ENCODE measurements around the gene NHLRC4.

DNA sequence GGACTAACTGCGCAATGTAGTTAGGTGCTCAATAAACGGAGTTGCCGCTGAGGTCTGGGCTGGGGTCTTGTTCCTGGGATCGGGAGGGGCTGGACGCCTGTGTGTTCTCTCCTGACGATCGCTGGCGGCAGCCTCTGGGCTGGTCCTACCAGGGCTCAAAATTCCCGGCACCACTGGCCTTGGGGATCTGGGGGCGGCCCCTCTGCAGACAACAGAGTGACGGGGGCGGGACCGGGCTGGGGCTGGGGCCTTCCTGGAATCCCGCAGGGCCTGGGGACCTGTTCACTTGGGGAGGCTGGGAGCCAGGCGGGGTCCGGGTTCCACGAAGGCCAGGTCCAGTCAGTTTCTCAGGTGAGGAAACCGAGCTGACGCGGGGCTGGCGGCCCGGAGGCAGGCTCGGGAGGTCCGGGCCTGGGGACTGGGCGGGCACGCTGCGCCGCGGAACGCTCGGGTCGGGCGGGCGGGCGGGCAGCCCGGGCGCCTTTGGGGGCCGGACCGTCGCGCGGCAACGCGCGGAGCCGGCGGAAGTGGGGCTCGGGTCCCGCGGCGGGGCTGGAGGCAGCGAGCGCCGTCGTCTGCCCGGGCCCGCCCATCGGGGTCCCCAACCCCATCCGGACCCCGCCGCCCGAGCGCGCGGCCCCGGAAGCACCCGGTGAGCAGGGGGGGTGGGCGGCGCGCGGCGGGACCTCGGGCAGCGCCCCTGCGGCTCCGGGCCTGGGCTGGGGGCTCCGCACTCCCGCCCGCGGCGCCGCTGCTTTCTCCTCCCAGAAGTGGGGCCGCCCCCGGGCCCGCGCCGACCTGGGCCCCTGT lies 2.8 kb downstream of the NHLRC4 start, which contains the start of gene PIGQ:
- TF ChIP-seq YY1 (IDR thresholded peaks at IDR 0.05; ENCODE audit: insufficient read depth, insufficient read length) (no peak), SUZ12 (IDR thresholded peaks at IDR 0.05; ENCODE audit: extremely low read depth, insufficient read depth, insufficient read length) (no peak)
